RKO (cell line): ENCODE data around the gene RCSD1.
"Not testable (repeated sequence)": the region's sequence is repeated elsewhere in the genome, so short reads cannot be mapped to it uniquely, and the experiment has no call there.

ENCODE experiments used
- DNase-seq: peaks from one replicate; pipeline ENCODE4 v3.0.0-alpha.2; 2016; ENCODE audit warnings: low spot score

The RCSD1 gene

DNA sequence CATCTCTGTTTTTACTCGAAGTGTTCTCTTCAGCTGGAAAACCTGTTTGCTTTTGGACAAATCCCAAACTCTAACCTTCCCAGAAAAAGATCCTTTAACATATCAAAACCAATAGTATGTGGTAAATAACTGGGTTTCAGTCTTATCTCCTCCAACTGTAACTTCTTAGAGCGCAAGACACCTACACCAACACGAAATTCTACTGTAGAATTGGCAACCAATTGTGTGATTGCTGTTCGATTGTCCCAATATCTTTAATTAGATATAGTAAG lies 85.9 kb downstream of the RCSD1 start:
- DNase-seq = peak; percentile 32

DNA sequence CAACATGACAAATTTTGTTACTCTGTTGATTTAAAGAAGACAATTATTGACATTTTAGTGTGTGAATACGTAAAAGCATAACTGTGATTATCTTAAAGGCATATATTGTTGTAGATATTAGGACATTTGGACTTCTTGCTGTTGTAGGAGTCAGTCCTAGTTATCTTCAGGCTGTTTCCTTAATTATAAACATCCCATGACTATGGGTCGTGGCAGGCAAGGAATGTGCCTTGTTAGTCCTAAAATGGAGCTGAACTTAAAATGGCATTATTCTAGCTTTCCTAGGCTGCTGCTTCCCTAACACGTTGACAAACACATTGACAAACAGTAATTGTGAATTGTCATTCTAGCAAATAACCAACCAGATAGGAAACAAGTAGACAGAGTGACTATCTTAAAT lies 87.3 kb downstream of the RCSD1 start:
- no peak for DNase-seq

DNA sequence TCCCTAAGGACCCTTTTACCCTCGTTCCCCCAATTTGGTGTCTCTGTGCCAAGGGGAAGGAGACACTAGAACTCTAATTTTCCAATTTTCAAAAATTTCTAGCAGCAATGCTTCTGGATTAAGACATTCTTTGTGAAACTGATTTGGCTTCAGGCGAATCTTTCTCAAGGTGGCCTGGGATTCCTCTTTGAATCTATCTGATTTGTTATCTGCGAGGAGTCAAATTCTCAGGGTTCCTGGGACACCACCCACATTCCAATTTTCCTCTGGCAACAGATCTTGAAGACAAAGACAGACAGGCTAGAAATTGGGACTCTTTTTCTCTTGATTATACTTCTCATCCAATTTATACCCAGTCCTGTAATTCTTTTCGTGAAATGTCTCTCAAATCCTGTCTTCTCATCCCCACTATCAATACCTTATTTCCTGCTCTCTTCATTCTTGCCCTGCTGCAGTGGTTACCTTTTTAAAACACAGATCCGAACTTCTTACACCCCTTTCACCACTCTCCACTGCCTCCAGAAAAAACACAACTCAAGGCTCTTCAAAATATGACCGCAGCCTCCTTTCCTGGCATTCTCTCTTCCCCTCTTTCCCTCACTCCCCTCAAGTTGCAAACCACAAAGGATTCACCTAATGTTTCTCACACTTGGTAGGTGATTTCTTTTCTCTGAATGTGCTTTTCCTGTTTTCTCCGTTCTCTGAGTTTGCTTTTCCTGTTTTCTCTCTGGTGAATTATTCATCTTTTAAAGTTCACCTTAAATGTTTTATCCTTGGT lies 89.1 kb downstream of the RCSD1 start:
- no peak for DNase-seq

DNA sequence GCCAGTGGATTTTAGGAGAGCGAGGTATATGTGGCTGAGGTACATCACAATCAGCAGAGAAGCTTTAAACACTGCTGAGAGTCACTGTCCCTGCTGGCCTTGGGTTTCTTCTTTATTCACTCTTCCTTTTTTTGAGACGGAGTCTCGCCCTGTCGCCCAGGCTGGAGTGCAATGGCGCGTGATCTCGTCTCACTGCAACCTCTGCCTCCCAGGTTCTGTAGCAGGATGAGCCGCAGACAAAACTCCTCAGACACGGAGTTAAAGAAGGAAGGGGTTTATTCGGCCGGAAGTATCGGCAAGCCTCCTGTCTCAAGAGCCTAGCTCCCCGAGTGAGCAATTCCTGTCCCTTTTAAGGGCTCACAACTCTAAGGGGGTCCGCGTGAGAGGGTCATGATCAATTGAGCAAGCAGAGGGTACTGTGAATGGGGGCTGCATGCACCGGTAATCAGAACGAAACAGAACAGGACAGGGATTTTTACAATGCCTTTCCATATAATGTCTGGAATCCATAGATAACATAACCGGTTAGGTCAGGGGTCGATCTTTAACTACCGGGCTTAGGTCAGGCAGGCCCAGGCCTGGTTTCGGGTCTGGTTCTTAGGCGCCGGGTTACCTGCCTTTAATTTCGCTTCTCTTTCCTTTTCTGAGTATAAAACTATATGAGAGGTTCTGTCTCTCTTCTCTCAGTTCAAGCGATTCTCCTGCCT lies 89.8 kb downstream of the RCSD1 start:
- DNase-seq = not testable (repeated sequence)

DNA sequence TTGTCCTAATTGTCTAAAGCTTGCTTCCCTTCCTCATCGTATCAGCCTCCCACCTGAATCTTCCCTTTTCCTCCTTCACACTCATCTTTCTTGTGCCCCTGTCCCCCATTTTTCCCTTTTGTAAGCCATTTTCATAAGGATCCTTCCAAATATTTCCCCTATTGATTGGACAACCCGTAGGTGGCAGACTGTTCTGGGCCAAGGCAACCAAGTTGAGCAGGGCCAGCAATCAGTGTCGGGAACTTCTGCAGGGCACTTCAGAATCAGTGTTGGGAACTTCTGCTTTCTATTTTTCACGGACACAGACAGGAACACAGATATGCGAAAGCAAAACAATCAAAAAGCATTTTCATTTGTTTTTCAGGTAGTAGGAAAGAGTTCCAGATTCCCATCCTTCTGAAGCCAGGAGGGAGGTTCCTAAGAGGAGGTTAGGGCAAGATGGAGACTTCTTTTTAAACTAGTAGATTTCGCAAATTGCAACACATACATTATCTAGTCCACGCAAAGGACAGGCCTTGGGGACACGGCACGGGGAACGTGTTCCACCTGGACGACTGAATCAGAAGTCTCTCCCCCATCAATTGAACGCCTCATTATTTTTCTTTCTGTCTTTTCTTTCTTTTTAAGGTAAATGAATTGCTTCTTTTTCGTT lies 91.1 kb downstream of the RCSD1 start:
- DNase-seq = peak; percentile 73

DNA sequence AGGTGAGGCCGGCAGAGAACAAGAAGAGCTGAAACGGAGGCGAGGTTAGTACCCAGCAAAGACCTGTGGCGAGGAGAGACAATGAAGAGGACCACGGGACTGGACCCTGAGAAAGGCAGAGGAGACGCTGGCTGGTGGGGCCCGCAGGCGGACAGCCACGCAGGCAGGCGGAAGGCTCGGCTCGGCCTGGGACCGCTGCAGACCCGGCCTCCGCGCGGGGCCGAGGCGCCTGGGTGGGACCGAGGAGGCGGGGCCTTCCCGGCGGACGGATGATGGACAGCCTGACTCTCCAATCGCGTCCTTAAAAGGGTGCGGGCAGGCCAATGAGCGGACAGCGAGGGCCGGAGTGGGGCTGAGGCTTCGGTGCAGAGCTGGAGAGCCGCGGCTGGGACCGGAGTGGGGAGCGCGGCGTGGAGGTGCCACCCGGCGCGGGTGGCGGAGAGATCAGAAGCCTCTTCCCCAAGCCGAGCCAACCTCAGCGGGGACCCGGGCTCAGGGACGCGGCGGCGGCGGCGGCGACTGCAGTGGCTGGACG lies 91.7 kb downstream of the RCSD1 start, which contains the start of gene MPZL1:
MPZL1 (plus strand) TSS at position 366 of the 535 bp plus-strand sequence. CDS start 170 bp downstream, outside the sequence.
- peak; percentile 90 for DNase-seq

DNA sequence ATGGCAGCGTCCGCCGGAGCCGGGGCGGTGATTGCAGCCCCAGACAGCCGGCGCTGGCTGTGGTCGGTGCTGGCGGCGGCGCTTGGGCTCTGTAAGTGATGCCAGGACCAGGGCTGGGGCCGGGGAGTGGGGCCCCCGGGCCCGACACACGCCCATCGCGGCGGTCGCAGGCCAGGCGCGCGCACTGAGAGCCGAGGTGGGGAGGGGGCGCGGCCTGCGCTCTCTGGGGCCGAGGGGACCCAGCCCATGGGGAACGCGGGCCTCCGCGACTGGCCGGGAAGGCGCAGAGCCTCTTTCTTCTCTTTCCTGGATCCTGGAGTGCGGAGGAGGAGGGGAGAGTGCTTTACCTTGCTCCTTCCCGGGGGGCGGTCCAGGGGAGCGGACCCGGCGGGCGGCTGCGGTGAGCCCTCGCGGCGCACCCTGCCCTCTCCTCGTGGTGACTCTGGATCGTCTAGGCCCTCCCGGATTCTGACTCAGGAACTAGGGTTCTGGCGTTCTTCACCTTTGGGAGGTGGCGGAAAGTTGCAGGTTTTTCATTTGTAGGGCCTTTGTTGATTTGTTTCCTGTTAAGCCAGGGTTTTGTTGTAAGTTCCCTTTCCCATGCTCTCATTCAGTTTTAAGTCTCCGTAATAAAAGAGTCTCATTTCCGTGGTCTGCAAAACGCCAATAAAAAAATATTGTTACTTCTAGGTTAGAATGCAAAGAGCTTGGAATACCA lies 92.3 kb downstream of the RCSD1 start:
- DNase-seq = peak; percentile 64

DNA sequence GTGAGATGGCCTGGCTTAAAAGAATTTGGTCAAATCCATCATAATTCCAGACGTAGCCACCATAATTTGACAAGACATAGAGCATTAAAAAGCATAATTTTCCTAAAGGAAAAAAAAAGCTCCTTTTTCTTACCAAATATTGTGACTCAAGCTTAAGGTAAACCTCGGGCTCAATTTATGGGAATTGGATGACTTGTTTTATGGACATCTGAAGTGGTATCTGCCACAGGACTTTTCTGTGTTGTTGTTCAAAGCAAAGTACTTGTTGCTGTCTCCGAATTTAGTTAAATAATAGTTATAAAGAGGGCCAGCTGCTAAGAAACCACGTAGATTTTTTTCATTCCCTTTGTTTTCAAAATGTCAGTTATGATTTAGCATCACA lies 92.8 kb downstream of the RCSD1 start:
- no peak for DNase-seq

DNA sequence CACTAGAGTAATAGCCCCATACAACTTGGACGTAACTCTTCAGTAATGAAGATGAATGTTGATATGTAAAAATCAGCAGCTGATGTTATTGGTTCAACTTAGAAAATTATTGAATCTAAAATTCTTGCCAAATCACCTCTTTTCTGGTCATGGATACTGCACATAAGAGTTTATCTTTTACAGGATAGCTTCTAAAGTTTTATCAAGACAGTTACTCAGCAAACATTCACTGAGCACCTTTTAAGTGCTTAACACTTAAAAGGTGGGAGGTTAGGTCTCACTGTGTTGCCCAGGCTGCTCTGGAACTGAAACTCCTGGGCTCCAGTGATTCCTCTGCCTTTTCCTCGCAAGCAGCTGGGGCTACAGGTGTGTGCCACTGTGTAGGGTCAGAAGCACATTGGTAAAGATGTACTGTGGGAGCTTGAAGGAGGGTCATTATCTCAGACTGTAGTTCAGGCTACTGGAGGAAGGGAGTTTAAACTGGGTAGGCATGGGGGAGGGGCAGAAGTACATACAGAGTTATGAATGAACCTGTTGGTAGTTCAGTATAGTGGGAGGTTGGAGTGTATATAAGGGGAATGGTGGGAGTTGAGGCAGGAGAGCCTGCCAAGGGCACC lies 93.8 kb downstream of the RCSD1 start:
- no peak for DNase-seq

DNA sequence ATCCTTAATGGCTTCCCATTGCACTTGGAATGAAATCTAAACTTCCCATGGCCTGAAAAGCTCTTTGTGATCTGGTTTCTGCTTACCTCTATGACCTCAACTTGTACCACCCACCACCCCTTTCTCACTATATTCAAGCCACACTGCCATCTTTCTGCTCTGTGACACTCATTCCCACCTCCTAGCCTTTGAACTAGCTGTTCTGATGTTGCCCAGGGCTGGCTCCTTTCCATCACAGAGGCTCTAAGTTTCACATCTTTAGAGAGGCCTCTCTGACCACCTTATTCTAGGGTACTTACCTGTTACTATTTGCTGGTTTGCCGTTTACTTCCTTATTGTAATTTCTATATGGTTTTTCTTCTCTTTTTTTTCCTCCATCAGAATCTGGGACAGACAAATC lies 96.0 kb downstream of the RCSD1 start:
- DNase-seq = no peak

DNA sequence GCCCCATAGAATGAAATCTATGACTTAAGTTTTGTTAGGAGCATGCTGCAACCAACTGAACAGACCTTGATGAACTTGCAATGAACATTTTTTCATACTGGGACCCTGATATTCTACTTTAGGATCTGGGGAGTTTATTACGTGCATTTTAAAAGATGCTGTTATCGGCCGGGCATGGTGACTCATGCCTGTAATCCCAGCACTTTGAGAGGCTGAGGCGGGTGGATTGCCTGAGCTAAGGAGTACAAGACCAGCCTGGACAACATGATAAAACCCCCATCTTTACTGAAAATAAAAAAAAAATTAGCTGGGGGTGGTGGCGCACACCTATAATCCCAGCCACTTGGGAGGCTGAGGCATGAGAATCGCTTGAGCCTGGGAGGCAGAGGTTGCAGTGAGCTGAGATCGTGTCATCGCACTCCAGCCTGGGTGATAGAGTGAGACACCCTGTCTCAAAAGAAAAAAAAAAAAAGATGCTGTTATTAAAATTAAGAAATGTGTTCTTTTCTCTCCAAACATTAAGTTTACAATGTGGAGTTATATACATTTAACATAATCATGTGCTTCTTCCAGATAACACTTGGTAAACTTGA lies 98.9 kb downstream of the RCSD1 start:
- DNase-seq = no peak

DNA sequence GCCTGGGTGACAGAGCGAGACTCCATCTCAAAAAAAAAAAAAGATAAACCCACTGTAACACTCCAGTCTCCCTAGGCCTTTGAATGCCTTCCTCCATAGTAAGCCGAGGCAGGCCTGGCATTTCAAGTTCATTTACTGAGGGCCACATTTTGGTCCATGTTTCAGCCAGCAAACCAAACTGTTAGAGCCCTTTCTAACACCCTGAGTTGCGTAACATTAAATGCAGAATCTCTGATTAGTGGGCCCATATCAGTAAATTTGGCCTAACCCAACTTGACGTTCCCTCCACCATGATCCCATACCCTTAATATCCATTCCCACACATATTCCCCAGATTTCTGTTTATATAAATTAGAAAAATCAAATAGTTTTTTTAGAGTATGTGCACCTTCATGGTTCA lies 104.2 kb downstream of the RCSD1 start:
- DNase-seq = no peak

DNA sequence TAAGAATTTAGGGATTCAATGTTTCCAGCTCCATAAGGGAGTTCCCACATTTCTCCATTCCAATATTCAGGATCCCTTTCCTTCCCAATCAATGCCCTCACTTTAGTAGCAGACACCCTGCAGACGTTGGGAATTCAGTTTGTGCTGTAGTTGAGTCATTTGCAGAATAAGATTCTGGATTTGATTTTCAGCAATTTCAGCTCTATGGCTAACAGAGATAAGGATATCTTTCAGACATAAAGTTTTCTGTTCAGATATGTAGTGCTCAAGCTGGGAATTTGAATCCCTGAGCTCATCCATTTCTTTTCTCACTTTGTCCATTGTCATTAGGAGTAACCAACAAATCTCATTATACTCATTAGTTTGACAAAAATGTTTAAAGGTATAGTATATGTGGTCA lies 104.8 kb downstream of the RCSD1 start:
- no peak for DNase-seq

DNA sequence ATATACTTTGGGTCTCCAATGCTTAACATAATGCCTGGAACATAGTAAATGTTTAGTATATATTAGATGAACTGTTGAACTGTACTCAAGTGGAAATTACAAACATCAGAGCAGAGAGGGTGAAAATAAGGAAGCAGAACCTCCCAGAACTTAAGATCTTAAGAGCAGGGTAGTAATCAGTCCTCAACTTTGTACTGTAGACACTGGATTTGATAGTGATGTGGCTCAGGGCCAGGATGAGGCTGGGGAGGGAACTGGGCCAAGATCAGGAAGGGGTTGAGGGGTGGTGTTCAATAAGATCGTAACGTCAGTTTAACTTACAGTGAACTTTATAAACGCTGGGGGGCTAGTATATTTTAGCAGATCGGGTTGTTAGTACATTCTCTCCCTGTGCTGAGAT lies 107.1 kb downstream of the RCSD1 start:
- no peak for DNase-seq

DNA sequence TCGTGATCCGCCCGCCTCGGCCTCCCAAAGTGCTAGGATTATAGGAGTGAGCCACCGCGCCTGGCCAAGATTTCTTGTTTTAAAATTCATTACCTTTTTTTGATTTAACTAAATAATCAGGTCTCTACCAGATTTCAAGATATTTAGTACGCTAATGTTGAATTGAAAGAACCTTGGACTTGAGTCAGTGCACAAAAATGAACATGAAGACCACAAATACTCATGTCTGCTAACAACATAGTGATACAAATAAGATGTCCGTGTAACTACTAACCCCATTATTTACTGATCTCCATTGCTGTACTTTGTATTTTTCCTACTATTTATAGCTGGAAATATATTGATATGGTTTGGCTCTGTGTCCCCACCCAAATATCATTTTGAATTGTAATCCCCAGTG lies 108.1 kb downstream of the RCSD1 start:
- no peak for DNase-seq

DNA sequence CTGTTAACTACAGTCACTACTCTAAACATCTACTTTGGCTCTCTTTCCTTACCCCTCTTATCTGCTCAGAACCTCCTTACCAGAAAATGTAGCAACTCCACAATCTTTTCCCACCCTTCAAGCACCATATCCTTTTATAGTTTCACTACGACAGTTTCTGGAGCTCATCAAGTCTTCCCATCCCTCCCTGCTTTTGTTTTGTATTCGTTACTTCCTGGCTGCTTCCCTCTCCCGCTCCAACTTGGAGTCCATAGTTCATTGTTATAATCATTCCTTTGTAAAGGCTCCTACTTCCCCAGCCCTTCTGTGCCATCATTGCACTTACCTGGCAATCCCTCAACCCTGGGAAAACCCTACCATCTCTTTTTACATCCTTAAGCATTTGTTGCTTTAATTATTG lies 109.7 kb downstream of the RCSD1 start:
- no peak for DNase-seq

DNA sequence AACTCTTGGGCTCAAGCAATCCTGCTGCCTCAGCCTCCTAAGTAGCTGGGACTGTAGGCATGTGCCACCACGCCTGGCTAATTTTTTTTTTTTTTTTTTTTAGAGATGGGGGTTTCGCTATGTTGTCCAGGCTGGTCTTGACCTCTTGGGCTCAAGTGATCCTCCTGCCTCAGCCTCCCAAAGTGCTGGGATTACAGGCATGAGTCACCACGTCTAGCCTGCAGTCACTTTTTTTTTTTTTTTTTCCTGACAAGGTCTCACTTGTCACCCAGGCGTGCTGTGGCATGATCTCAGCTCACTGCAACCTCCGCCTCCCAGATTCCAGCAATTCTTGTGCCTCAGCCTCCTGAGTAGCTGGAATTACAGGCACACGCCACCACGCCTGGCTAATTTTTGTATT lies 111.1 kb downstream of the RCSD1 start:
- DNase-seq = not testable (repeated sequence)

DNA sequence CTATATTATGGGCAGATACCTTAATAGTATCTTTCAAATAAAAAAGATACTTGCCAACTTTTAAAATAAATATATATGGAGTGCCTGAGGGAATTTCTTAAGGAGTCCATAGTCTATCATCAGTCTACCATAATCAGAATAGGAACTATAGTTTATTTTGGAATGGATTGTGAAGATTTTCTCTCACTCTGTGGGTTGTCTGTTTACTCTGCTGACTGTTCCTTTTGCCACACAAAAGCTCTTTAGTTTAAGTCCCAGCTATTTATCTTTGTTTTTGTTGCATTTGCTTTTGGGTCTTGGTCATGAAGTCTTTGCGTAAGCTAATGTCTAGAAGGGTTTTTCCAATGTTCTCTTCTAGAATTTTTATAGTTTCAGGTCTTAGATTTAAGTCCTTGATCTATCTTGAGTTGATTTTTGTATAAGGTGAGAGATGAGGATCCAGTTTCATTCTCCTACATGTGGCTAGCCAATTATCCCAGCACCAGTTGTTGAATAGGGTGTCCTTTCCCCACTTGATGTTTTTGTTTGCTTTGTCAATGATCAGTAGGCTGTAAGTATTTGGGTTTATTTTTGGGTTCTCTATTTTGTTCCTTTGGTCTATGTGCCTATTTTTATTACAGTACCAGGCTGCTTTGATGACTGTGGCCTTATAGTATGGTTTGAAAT lies 112.5 kb downstream of the RCSD1 start:
- not testable (repeated sequence) for DNase-seq

DNA sequence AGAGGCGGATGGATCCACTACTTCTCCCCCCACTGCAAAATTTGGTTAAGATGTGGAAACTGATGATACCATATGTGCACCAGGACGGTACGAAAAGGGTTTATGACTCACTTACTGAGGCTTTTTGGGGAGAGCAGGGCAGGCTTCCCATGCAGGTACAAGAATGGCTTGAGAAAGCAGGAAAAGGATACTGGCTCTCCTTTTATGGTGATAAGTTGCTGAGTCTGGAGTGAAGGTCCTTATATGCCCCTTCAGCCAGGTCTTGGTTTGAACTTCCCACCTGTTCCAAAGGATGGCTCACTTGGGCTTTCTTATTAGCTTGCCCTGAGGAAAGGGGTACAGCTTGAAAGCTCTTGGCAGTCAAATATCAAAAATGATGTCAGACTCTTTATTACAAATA lies 114.9 kb downstream of the RCSD1 start:
- no peak for DNase-seq

DNA sequence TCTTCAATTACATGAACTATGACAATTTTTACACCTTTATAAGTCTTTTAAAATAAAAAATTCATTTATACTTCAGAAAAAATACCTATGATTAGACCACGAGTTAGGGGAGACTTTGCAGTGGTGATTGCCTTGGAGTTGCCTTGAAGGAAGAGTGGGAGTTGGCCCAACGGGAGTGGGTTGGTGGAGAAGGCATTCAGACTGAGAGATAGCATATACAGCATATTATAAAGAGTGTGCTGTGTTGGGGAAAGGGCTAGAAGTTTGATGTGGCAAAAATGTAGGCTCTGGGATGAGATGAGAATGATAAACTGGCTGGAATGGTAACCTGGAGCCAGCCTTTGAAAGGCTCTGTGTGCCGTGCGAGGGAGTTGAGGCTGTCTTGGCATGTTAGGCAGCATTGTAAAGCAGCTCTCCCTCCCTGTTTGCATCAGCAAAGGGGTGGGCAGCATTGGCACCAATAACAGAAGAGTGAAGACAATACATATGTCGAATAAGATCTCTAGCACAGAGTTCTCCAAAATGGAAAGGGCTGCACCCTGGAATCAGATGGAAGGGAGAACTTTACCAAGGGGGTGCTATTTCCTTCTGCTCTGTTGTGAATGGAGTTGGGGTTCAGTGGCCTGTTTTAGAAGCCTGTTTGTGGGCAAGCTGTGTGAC lies 116.1 kb downstream of the RCSD1 start:
- DNase-seq = no peak
